ENCODE data around the gene PML.

PML gene

GRCh38 chr15:74008901-74009300 is 14.4 kb downstream of the PML start:
- no peak for DNase-seq (ENCODE audit: low read depth in 2 of 2)

GRCh38 chr15:74010929-74011540 is 16.5 kb downstream of the PML start:
- no peak for DNase-seq (ENCODE audit: low read depth in 2 of 2)

- DNase-seq (ENCODE audit: low read depth in 2 of 2) = no peak
Measured at GRCh38 chr15:74011610-74012009, 17.1 kb downstream of the PML start.

- DNase-seq (ENCODE audit: low read depth in 2 of 2) = no peak
Measured at GRCh38 chr15:74013374-74013894, 18.9 kb downstream of the PML start.

- no peak for DNase-seq (ENCODE audit: low read depth in 2 of 2)
Measured at GRCh38 chr15:74019734-74020133, 25.2 kb downstream of the PML start.

GRCh38 chr15:74022706-74023470 is 28.4 kb downstream of the PML start:
- DNase-seq (ENCODE audit: low read depth in 2 of 2) = no peak

GRCh38 chr15:74024687-74025086 is 30.2 kb downstream of the PML start:
- DNase-seq (ENCODE audit: low read depth in 2 of 2) = no peak

- DNase-seq (ENCODE audit: low read depth in 2 of 2) = no peak
Measured at GRCh38 chr15:74025436-74025835, 30.9 kb downstream of the PML start.

- DNase-seq (ENCODE audit: low read depth in 2 of 2) = no peak
Measured at GRCh38 chr15:74027688-74028087, 33.2 kb downstream of the PML start.

GRCh38 chr15:74028646-74029045 is 34.1 kb downstream of the PML start:
- no peak for DNase-seq (ENCODE audit: low read depth in 2 of 2)

GRCh38 chr15:74032046-74032445 is 37.5 kb downstream of the PML start:
- no peak for DNase-seq (ENCODE audit: low read depth in 2 of 2)

GRCh38 chr15:74032606-74033561 is 38.4 kb downstream of the PML start:
- DNase-seq (ENCODE audit: low read depth in 2 of 2) = no peak

- no peak for DNase-seq (ENCODE audit: low read depth in 2 of 2)
Measured at GRCh38 chr15:74034206-74034755, 39.8 kb downstream of the PML start.

GRCh38 chr15:74035121-74036017 is 40.9 kb downstream of the PML start:
- DNase-seq (ENCODE audit: low read depth in 2 of 2) = no peak

GRCh38 chr15:74036271-74037170 is 42.0 kb downstream of the PML start:
- no peak for DNase-seq (ENCODE audit: low read depth in 2 of 2)

GRCh38 chr15:74037171-74038117 is 42.9 kb downstream of the PML start:
- no peak for DNase-seq (ENCODE audit: low read depth in 2 of 2)

- DNase-seq (ENCODE audit: low read depth in 2 of 2) = no peak
Measured at GRCh38 chr15:74038707-74039655, 44.5 kb downstream of the PML start.

- no peak for DNase-seq (ENCODE audit: low read depth in 2 of 2)
Measured at GRCh38 chr15:74039656-74040010, 45.1 kb downstream of the PML start.
